ENCODE measurements around the gene ZSCAN10. TPM values are rescaled to one million over a fixed set of nuclear protein-coding genes. Genes with fewer than 3 reads are reported as not detected.

ZSCAN10 gene
- total RNA-seq, 1 donor from 2014 or later, result not detected

DNA sequence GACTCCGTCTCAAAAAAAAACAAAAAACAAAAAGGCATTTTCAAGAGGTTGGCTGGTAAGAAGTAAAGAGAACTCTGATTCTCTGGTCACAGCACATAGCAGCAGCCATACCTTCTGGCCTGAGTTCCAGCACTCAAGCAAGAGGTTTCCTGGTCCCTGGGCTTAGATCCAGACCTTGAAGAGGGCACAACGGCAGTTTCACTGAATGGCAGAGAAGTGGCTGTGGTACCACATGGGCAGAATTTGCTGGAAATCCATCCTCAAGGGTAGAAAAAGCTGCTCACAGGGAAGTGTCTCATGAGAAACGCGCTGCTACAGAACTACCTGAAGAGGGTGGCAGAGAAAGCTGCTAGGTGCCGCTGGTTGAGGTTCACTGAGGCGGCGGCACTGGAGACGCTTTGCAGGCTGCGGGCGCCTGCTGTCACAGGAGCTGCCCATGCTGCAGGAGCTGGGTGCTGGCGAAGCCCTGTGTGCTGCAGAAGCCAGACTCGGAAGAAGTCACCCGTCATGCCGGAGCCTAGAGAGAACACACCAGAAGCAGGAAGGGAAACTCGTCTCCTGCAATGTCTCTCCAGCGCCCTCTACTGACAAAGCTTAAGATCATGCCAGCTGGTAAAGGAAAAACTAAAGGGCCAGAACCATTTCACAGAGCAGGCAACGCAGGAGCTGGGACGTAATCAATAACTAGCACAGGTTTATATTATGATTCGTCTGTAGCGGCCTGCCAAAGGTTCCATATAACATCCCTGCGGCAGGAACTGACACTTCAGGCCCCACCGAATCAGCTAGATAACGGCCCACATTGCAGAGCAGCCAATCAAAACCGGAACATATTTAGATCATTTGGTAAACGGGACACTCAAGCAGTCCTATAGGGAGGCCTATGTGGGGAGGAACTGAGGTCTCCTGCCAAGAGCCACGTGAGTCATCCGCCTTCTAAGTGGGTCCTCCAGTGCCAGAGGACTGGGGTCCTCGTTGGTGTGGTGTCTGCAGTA lies 30.3 kb upstream of the ZSCAN10 start:
- H3K36me3 ChIP-seq (ENCODE audit: control insufficient read depth, insufficient read depth, low read length), result peaks cover 4% of the 10 kb centered on the region
- FAIRE-seq, result no peak

DNA sequence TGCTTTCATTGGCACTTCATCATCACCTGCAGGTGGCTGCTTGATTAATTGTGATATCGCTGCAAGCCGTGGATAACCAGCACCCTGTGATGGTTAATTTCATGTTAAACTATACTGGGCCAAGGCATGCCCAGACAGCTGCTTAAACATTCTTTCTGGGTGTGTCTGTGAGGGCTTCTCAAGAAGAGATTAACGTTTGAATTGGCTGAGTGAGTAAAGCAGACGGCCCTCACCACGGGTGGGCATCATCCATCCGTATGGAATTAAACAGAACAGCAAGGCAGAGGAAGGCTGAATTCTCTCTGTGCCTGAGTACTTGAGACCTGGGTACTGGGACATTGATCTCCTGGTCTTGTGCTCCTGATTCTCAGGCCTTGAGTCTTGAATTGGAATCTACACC lies 28.7 kb upstream of the ZSCAN10 start:
- H3K27me3 ChIP-seq (ENCODE audit: control insufficient read depth, insufficient read depth, low read length), result no peaks in the 10 kb centered on the region
- TF ChIP-seq, protein P1, sequence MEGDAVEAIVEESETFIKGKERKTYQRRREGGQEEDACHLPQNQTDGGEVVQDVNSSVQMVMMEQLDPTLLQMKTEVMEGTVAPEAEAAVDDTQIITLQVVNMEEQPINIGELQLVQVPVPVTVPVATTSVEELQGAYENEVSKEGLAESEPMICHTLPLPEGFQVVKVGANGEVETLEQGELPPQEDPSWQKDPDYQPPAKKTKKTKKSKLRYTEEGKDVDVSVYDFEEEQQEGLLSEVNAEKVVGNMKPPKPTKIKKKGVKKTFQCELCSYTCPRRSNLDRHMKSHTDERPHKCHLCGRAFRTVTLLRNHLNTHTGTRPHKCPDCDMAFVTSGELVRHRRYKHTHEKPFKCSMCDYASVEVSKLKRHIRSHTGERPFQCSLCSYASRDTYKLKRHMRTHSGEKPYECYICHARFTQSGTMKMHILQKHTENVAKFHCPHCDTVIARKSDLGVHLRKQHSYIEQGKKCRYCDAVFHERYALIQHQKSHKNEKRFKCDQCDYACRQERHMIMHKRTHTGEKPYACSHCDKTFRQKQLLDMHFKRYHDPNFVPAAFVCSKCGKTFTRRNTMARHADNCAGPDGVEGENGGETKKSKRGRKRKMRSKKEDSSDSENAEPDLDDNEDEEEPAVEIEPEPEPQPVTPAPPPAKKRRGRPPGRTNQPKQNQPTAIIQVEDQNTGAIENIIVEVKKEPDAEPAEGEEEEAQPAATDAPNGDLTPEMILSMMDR (IDR thresholded peaks at IDR 0.05; ENCODE audit: insufficient read depth, low read length, severe bottlenecking), result no peak
- DNase-seq (ENCODE audit: low read depth) (peak; percentile 76), FAIRE-seq (no peak)
- H3K36me3 ChIP-seq (ENCODE audit: control insufficient read depth, insufficient read depth, low read length), result peaks cover 4% of the 10 kb centered on the region
- H3K4me3 ChIP-seq (ENCODE audit: low read depth, low read length), result no peak overlapping the region

More for the DNA sequence above, 30.3 kb upstream of the ZSCAN10 start:
- DNase-seq (ENCODE audit: low read depth), result peak; percentile 74
- TF ChIP-seq, protein P1 (IDR thresholded peaks at IDR 0.05; ENCODE audit: insufficient read depth, low read length, severe bottlenecking), result peak; percentile 91
- H3K27me3 ChIP-seq (ENCODE audit: control insufficient read depth, insufficient read depth, low read length), result no peaks in the 10 kb centered on the region
- peak overlapping the region; percentile 46 for H3K4me3 ChIP-seq (ENCODE audit: low read depth, low read length)

DNA sequence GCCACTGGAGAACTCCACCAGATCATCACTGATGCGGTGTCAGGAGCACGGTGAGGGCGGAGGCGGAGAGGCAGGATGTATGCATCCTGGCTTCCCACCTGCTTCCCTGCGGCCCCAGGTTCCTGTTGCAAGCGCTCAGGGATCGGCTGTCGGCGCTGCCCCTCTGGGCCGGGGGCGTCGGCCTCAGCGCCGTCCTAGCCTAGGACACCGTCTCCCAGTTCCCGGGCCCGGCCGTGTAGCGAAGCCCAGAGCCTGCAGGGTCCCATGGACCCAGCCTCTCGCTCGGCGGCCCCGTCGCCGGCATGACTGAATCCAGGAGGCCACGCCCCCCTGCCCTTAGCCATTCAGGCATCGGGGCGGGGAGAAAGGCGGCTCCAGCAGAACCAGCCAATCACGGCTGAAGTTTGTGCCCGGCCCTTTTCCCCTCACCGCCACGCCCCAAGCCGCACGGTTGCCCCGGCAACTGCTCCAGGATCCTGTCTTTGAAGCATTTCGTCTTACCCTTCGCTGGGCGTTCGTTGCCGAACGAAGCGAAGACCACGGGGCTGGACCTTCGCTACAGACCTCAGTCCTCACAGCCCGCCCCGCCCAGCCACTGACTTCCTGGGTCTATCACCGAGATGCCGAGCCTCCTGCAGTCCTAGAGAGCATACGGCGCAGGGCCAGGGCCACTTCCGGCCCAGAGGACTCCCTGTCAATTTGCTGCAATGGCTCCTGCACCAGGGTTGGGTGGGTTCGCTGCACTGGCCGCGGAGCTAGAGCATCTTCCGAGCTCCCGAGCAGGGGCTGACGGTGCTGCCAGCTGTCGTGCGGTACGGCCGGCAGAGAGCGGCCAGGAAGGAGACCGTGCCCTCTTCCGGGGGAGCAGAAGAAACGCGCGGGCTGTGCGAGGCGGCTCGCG lies 25.1 kb upstream of the ZSCAN10 start:
- Histone ChIP-seq H3K36me3 (ENCODE audit: control insufficient read depth, insufficient read depth, low read length) (peaks cover 12% of the 10 kb centered on the region), H3K27me3 (ENCODE audit: control insufficient read depth, insufficient read depth, low read length) (no peaks in the 10 kb centered on the region), H3K4me3 (ENCODE audit: low read depth, low read length) (peak overlapping the region; percentile 85)
- peak; percentile 84 for DNase-seq (ENCODE audit: low read depth)
- FAIRE-seq, result no peak
- TF ChIP-seq, protein P1 (IDR thresholded peaks at IDR 0.05; ENCODE audit: insufficient read depth, low read length, severe bottlenecking), result peak; percentile 43

DNA sequence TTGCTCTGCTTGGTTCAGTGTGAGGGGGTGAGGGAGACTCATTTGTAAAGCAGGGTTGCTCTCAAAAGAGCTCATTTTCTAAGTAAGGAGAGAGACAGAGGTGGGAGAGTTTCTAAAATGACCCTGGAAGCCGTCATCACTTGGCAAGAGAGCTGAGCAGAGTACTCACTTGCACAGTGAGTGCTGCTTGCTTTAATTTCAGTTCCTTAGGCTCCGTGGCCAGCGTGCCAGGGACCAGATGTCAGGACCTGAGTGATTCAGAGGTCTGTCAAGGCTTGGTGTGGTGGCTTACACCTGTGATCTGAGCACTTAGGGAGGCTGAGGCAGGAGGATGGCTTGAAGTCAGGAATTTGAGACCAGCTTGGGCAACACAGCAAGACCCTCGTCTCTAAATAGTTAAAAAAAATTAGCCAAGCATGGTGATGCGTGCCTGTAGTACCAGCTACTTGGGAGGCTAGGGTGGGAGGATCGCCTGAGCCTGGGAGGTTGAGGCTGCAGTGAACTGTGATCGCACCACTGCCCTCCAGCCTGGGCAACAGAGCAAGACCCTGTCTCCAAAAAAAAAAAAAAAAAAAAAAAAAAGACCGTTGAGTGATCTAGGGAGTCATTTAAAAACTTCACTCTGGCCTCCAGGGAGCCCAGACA lies 24.0 kb upstream of the ZSCAN10 start:
- Histone ChIP-seq H3K4me3 (ENCODE audit: low read depth, low read length) (no peak overlapping the region), H3K36me3 (ENCODE audit: control insufficient read depth, insufficient read depth, low read length) (peaks cover 13% of the 10 kb centered on the region), H3K27me3 (ENCODE audit: control insufficient read depth, insufficient read depth, low read length) (no peaks in the 10 kb centered on the region)
- TF ChIP-seq, protein P1 (IDR thresholded peaks at IDR 0.05; ENCODE audit: insufficient read depth, low read length, severe bottlenecking), result no peak
- DNase-seq (ENCODE audit: low read depth) (no peak), FAIRE-seq (no peak)

DNA sequence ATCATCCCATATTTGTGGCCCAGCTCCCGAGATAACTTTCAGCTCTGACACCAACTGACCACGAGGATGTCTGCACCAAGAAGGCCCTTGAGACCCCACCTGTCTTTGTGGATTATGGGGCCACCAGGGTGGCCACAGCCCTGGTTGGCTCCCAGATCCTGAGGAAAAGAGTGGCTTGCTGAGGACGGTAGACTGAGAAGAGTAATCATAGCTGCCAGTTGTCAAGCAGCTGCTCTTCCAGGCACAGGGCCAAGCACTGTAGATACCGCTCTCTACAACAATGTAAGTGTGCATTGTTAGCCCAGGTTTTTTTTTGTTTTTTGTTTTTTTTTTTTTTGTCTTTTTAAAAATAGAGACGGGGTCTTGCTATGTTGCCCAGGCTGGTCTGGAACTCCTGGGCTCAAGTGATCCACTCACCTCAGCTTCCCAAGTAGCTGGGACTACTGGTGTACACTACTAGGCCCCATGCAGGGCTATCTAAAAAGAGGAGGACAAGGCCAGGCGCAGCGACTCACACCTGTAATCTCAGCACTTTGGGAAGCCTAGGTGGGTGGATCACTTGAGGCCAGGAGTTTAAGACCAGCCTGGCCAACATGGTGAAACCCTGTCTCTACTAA lies 22.9 kb upstream of the ZSCAN10 start:
- Histone ChIP-seq H3K4me3 (ENCODE audit: low read depth, low read length) (no peak overlapping the region), H3K27me3 (ENCODE audit: control insufficient read depth, insufficient read depth, low read length) (no peaks in the 10 kb centered on the region), H3K36me3 (ENCODE audit: control insufficient read depth, insufficient read depth, low read length) (peaks cover 13% of the 10 kb centered on the region)
- DNase-seq (ENCODE audit: low read depth) (no peak), FAIRE-seq (no peak)
- TF ChIP-seq, protein P1 (IDR thresholded peaks at IDR 0.05; ENCODE audit: insufficient read depth, low read length, severe bottlenecking), result no peak

Measured in bronchial epithelial cell (primary cell).